GM12801 (cell line): Measurements from ENCODE around the gene PLPP1.

Source experiments
- TF ChIP-seq, protein P1 (sequence below): IDR thresholded peaks from one replicate; pipeline ENCODE4 v1.5.1; 2011; ENCODE audit warnings: control low read depth; ENCODE audit not compliant: insufficient read length; ENCODE audit errors: extremely low read depth

PLPP1 gene

DNA sequence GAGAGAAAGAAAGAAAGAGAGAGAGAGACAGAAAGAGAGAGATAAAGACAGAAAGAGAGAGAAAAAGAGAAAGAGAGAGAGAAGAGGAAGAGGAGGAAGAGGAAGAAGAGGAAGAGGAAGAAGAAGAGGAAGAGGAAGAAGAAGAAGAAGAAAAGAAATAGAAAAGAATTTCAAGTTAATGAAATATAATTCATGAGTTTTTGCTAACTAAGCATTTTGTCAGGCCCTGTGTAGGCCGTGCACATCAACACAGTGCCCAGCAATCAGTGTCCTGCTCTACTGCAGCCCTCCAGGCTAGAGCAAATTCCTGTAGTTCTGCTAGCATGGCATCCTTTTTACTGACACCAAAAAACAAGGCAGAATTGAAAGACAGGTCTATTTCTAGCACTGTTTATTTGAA is 62.1 kb downstream of the PLPP1 start:
- TF ChIP-seq, protein P1, sequence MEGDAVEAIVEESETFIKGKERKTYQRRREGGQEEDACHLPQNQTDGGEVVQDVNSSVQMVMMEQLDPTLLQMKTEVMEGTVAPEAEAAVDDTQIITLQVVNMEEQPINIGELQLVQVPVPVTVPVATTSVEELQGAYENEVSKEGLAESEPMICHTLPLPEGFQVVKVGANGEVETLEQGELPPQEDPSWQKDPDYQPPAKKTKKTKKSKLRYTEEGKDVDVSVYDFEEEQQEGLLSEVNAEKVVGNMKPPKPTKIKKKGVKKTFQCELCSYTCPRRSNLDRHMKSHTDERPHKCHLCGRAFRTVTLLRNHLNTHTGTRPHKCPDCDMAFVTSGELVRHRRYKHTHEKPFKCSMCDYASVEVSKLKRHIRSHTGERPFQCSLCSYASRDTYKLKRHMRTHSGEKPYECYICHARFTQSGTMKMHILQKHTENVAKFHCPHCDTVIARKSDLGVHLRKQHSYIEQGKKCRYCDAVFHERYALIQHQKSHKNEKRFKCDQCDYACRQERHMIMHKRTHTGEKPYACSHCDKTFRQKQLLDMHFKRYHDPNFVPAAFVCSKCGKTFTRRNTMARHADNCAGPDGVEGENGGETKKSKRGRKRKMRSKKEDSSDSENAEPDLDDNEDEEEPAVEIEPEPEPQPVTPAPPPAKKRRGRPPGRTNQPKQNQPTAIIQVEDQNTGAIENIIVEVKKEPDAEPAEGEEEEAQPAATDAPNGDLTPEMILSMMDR = no peak

DNA sequence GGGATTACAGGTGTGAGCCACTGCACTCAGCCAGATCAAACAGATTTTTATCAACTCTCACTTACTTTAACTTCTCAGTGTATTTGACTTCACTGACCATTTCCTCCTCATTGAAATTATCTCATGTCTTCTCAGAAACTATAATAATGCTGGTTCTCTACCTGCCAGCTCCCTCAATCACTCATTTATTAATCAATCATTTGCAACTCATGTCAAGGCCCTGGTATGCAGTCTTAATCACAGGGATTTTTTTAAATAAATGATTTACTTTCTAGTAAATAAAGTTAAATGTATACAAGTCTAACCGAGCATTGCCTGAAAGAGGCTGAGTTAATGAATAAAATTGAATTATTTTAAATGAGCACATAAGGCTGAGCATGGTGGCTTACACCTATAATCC is 63.3 kb downstream of the PLPP1 start:
- TF ChIP-seq, protein P1 = no peak

DNA sequence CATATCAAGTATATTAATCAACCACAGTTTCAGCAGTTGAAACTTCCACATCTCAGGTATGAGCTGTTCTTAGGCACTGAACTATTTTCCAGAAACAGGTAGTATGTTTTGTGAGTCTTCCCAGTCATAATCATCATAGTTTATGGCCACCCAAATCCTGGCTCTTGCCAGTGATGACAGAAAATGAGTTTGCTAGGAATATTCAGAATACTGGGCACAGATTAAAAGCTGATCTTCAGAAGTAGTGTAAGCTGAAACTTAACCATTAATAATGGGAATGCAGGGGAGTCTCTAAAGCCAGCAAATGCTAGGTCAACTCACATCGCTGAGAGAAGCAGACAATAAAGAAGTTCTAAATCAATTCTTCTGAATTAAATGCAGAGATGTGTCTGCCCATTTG is 64.5 kb downstream of the PLPP1 start:
- TF ChIP-seq, protein P1 = no peak

DNA sequence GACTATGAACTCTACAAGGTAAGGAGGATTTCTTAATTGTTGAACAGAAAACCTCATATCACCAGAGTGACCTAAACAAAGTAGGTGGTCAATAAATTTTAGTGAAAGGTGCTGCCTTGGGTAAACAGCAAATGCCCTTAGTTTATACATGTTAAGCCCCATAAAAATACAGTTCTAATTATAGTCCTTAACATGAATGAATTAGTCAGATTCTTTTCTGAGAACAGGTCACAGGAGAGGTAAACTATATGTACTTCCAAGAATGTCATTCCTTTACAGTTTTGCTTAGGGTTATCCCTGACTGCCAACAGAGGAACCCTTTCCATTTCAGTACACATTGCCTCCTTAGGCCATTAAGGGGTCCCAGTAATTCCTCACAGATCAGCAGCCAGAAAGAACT is 64.9 kb downstream of the PLPP1 start:
- TF ChIP-seq, protein P1 = no peak

DNA sequence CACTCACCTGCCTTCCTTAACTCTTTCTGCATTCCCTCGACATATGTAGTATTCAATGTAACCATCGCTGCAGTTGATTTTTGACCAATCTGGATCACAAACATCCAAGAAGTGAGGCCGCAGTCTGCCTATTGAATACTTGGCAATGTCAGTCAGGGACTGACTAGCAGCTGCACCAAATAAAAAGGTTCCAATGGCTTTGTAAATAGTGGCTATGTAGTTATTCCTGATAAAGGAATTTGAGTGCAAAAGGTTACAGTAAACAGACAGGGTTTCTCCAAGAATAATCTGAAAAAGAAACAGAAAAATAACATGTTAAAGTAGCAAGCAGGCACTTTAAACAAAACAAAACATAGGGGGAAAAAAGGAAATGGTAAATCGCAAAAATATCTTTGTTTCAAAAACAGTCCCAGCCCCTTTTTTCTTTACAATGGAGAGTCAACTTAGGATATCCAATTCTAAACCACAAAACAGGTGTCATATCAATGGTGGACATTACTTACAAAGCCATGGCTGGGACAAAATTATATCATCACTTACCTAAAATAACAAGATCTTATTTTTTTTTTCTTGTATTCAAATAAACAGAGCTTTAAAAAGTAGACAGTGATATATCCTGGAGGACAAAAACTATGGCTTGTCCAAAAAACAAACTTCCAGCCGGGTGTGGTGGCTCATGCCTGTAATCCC is 66.8 kb downstream of the PLPP1 start:
- TF ChIP-seq, protein P1 = no peak

DNA sequence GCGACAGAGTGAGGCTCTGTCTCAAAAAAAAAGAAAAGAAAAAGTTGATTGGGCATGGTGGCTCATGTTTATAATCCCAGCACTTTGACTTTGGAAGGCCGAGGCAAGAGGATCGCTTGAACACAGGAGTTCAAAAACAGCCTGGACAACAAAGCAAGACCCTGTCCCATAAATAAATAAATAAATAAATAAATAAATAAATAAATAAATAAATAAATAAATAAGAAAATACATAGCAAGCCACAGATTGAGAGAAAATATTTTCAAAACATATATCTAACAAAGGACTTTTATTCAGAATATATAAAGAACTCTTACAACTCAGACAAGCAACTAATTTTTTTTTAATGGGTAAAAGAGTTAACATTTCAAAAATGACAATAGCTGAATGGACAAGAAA is 71.2 kb downstream of the PLPP1 start:
- TF ChIP-seq, protein P1 = no peak

DNA sequence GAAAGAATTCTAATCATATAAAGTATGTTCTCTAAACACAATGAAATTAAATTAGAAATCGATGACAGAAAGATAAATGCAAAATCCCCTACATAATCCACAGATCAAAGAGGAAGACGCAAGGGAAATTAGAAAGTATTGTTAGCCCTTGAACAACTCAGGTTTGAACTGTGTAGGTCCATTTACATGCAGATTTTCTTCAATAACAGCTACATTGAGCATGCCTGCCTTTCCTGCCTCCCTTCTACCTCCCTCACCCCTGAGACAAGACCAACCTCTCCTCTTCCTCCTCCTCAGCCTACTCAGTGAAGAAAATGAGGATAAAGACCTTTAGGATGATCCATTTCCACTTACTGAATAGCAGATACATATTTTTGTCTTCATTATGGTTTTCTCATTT is 75.2 kb downstream of the PLPP1 start:
- TF ChIP-seq, protein P1 = no peak
